Measurements from ENCODE around the gene TMED6.

TMED6 gene

GRCh38 chr16:69326172-69326873 lies 25.3 kb downstream of the TMED6 start:
- H3K27me3 ChIP-seq (ENCODE audit: low read depth, low read length) = no peaks in the 10 kb centered on the region
- H3K79me2 ChIP-seq (ENCODE audit: low read length) = peaks cover 88% of the 10 kb centered on the region
- H3K4me3 ChIP-seq (ENCODE audit: low read length) = no peak overlapping the region
- H3K36me3 ChIP-seq (replicated peaks; ENCODE audit: low read depth, low read length) = peaks cover 63% of the 10 kb centered on the region
- H4K20me1 ChIP-seq (ENCODE audit: insufficient read depth, low read length) = peaks cover 39% of the 10 kb centered on the region
- H3K27ac ChIP-seq (ENCODE audit: low read length) = no peak overlapping the region
- no peaks in the 10 kb centered on the region for H3K9me3 ChIP-seq (ENCODE audit: insufficient read depth, low read length)
- H3K4me2 ChIP-seq (ENCODE audit: low read length) = no peak overlapping the region
- H3K4me1 ChIP-seq (ENCODE audit: low read length) = peaks cover 17% of the 10 kb centered on the region
- TF ChIP-seq CTCF (IDR thresholded peaks at IDR 0.05; ENCODE audit: low read depth, low read length) (no peak), EZH2phosphoT487 (IDR thresholded peaks at IDR 0.05; ENCODE audit: low read depth) (no peak)
- no peak overlapping the region for H3K9ac ChIP-seq (ENCODE audit: low read length)
- no peak overlapping the region for H2AFZ ChIP-seq (ENCODE audit: low read depth, low read length)

- H3K36me3 ChIP-seq (replicated peaks; ENCODE audit: low read depth, low read length) = peaks cover 69% of the 10 kb centered on the region
- no peaks in the 10 kb centered on the region for H3K9me3 ChIP-seq (ENCODE audit: insufficient read depth, low read length)
- H3K79me2 ChIP-seq (ENCODE audit: low read length) = peaks cover 88% of the 10 kb centered on the region
- H3K4me1 ChIP-seq (ENCODE audit: low read length) = peaks cover 14% of the 10 kb centered on the region
- no peak overlapping the region for H3K9ac ChIP-seq (ENCODE audit: low read length)
- no peak overlapping the region for H3K27ac ChIP-seq (ENCODE audit: low read length)
- no peak for TF ChIP-seq CTCF (IDR thresholded peaks at IDR 0.05; ENCODE audit: low read depth, low read length)
- TF ChIP-seq EZH2phosphoT487 (IDR thresholded peaks at IDR 0.05; ENCODE audit: low read depth) = no peak
- H3K4me2 ChIP-seq (ENCODE audit: low read length) = no peak overlapping the region
- H3K27me3 ChIP-seq (ENCODE audit: low read depth, low read length) = no peaks in the 10 kb centered on the region
- H3K4me3 ChIP-seq (ENCODE audit: low read length) = no peak overlapping the region
- peaks cover 39% of the 10 kb centered on the region for H4K20me1 ChIP-seq (ENCODE audit: insufficient read depth, low read length)
- H2AFZ ChIP-seq (ENCODE audit: low read depth, low read length) = no peak overlapping the region
Observed at GRCh38 chr16:69325784-69326171, 25.8 kb downstream of the TMED6 start.

GRCh38 chr16:69324585-69325253 lies 26.9 kb downstream of the TMED6 start:
- Histone ChIP-seq H3K27ac (ENCODE audit: low read length) (no peak overlapping the region), H3K4me2 (ENCODE audit: low read length) (no peak overlapping the region), H3K27me3 (ENCODE audit: low read depth, low read length) (no peaks in the 10 kb centered on the region), H3K36me3 (replicated peaks; ENCODE audit: low read depth, low read length) (peaks cover 78% of the 10 kb centered on the region), H2AFZ (ENCODE audit: low read depth, low read length) (no peak overlapping the region), H3K4me1 (ENCODE audit: low read length) (peaks cover 14% of the 10 kb centered on the region), H3K9ac (ENCODE audit: low read length) (no peak overlapping the region), H3K4me3 (ENCODE audit: low read length) (no peak overlapping the region), H3K9me3 (ENCODE audit: insufficient read depth, low read length) (no peaks in the 10 kb centered on the region), H4K20me1 (ENCODE audit: insufficient read depth, low read length) (peaks cover 38% of the 10 kb centered on the region), H3K79me2 (ENCODE audit: low read length) (peaks cover 79% of the 10 kb centered on the region)
- no peak for TF ChIP-seq EZH2phosphoT487 (IDR thresholded peaks at IDR 0.05; ENCODE audit: low read depth)
- TF ChIP-seq CTCF (IDR thresholded peaks at IDR 0.05; ENCODE audit: low read depth, low read length) = no peak

GRCh38 chr16:69324013-69324531 lies 27.5 kb downstream of the TMED6 start:
- Histone ChIP-seq H3K9me3 (ENCODE audit: insufficient read depth, low read length) (no peaks in the 10 kb centered on the region), H3K9ac (ENCODE audit: low read length) (no peak overlapping the region), H4K20me1 (ENCODE audit: insufficient read depth, low read length) (peaks cover 32% of the 10 kb centered on the region), H3K27ac (ENCODE audit: low read length) (no peak overlapping the region), H3K4me3 (ENCODE audit: low read length) (no peak overlapping the region), H2AFZ (ENCODE audit: low read depth, low read length) (no peak overlapping the region), H3K36me3 (replicated peaks; ENCODE audit: low read depth, low read length) (peaks cover 77% of the 10 kb centered on the region), H3K79me2 (ENCODE audit: low read length) (peaks cover 73% of the 10 kb centered on the region), H3K4me1 (ENCODE audit: low read length) (peaks cover 10% of the 10 kb centered on the region), H3K4me2 (ENCODE audit: low read length) (no peak overlapping the region), H3K27me3 (ENCODE audit: low read depth, low read length) (no peaks in the 10 kb centered on the region)
- no peak for TF ChIP-seq CTCF (IDR thresholded peaks at IDR 0.05; ENCODE audit: low read depth, low read length)
- TF ChIP-seq EZH2phosphoT487 (IDR thresholded peaks at IDR 0.05; ENCODE audit: low read depth) = no peak

All from OCI-LY3 (cell line).